H9 (cell line): Measurements from ENCODE around the gene TMEM120B. TPM values are rescaled to one million over a fixed set of nuclear protein-coding genes. Genes with fewer than 3 reads are reported as not detected.
"Not testable (repeated sequence)": the region's sequence is repeated elsewhere in the genome, so short reads cannot be mapped to it uniquely, and the experiment has no call there.

Experiments
- DNase-seq: peaks from one replicate; pipeline ENCODE4 v3.0.0-alpha.2; 2017
- H2AFZ ChIP-seq: one replicate; pipeline ENCODE4 v1.6.1; 2013; ENCODE audit warnings: mild to moderate bottlenecking, low read length, control low read depth, moderate library complexity
- H2AK5ac ChIP-seq: 2 replicates; pipeline ENCODE4 v1.6.1; 2013; ENCODE audit warnings: low read length, control low read depth, mixed read lengths; ENCODE audit not compliant: insufficient read length
- H2BK120ac ChIP-seq: one replicate; pipeline ENCODE4 v1.6.1; 2013; ENCODE audit warnings: low read depth, mild to moderate bottlenecking, low read length, control low read depth, inconsistent platforms; ENCODE audit not compliant: poor library complexity, severe bottlenecking
- H2BK12ac ChIP-seq: 2 replicates; pipeline ENCODE4 v1.6.1; 2013; ENCODE audit warnings: low read length, control low read depth, mixed read lengths, low read depth; ENCODE audit not compliant: insufficient read length
- H2BK15ac ChIP-seq: 2 replicates; pipeline ENCODE4 v1.6.1; 2013; ENCODE audit warnings: low read depth, low read length, control low read depth
- H2BK20ac ChIP-seq: one replicate; pipeline ENCODE4 v1.6.1; 2013; ENCODE audit warnings: low read depth, mild to moderate bottlenecking, low read length, control low read depth, inconsistent platforms; ENCODE audit not compliant: poor library complexity, severe bottlenecking
- H2BK5ac ChIP-seq: 2 replicates; pipeline ENCODE4 v1.6.1; 2013; ENCODE audit warnings: low read length, control low read depth, mixed read lengths; ENCODE audit not compliant: insufficient read length
- H3K14ac ChIP-seq: 2 replicates; pipeline ENCODE4 v1.6.1; 2013; ENCODE audit warnings: low read length, control low read depth; ENCODE audit not compliant: insufficient read depth
- H3K18ac ChIP-seq: 2 replicates; pipeline ENCODE4 v1.6.1; 2013; ENCODE audit warnings: low read depth, mild to moderate bottlenecking, mixed read lengths, low read length, control low read depth; ENCODE audit not compliant: insufficient read length
- H3K23ac ChIP-seq: 2 replicates; pipeline ENCODE4 v1.6.1; 2013; ENCODE audit warnings: low read length, control low read depth, mixed read lengths, low read depth; ENCODE audit not compliant: insufficient read length
- H3K23me2 ChIP-seq: 2 replicates; pipeline ENCODE4 v1.6.1; 2013; ENCODE audit warnings: low read depth, mild to moderate bottlenecking, mixed read lengths, low read length, control low read depth; ENCODE audit not compliant: insufficient read length, poor library complexity, severe bottlenecking
- H3K27ac ChIP-seq: 2 replicates; pipeline ENCODE4 v1.5.1; 2013; ENCODE audit warnings: low read length, control low read depth, mixed read lengths, low read depth; ENCODE audit not compliant: insufficient read length
- H3K27me3 ChIP-seq: 2 replicates; pipeline ENCODE4 v1.6.1; 2013; ENCODE audit warnings: low read length, control low read depth, inconsistent platforms; ENCODE audit not compliant: insufficient read depth
- H3K4ac ChIP-seq: 2 replicates; pipeline ENCODE4 v1.6.1; 2013; ENCODE audit warnings: low read depth, mild to moderate bottlenecking, control low read depth, inconsistent platforms, low read length, moderate library complexity
- H3K4me1 ChIP-seq: 2 replicates; pipeline ENCODE4 v1.6.1; 2013; ENCODE audit warnings: low read length, control low read depth, inconsistent platforms; ENCODE audit not compliant: insufficient read depth
- H3K4me2 ChIP-seq: 2 replicates; pipeline ENCODE4 v1.6.1; 2013; ENCODE audit warnings: low read length, control low read depth, mixed read lengths; ENCODE audit not compliant: insufficient read length, insufficient read depth
- H3K56ac ChIP-seq: 2 replicates; pipeline ENCODE4 v1.6.1; 2013; ENCODE audit warnings: low read depth, mild to moderate bottlenecking, mixed read lengths, low read length, control low read depth; ENCODE audit not compliant: insufficient read length
- H3K79me1 ChIP-seq: 2 replicates; pipeline ENCODE4 v1.6.1; 2013; ENCODE audit warnings: low read depth, mild to moderate bottlenecking, moderate library complexity, low read length, control low read depth, inconsistent platforms; ENCODE audit not compliant: insufficient read depth, poor library complexity, severe bottlenecking
- H3K79me2 ChIP-seq: 2 replicates; pipeline ENCODE4 v1.6.1; 2013; ENCODE audit warnings: low read length, control low read depth, inconsistent platforms; ENCODE audit not compliant: insufficient read depth
- H3K9ac ChIP-seq: 2 replicates; pipeline ENCODE4 v1.6.1; 2013; ENCODE audit warnings: low read length, control low read depth, mixed read lengths; ENCODE audit not compliant: insufficient read length; ENCODE audit errors: extremely low read depth
- H3K9me3 ChIP-seq: one replicate; pipeline ENCODE4 v1.6.1; 2013; ENCODE audit warnings: low read depth, low read length, inconsistent platforms; ENCODE audit not compliant: control insufficient read depth
- H3T11ph ChIP-seq: one replicate; pipeline ENCODE4 v1.6.1; 2013; ENCODE audit warnings: mild to moderate bottlenecking, low read length, control low read depth, inconsistent platforms
- H4K20me1 ChIP-seq: one replicate; pipeline ENCODE4 v1.6.1; 2013; ENCODE audit not compliant: control insufficient read depth, insufficient read length, insufficient read depth
- H4K5ac ChIP-seq: 2 replicates; pipeline ENCODE4 v1.6.1; 2013; ENCODE audit warnings: low read depth, mild to moderate bottlenecking, mixed read lengths, low read length, control low read depth; ENCODE audit not compliant: insufficient read length
- H4K8ac ChIP-seq: replicated peaks from 2 replicates; pipeline ENCODE4 v1.6.1; 2013; ENCODE audit warnings: low read length, control low read depth, mixed read lengths, low read depth; ENCODE audit not compliant: insufficient read length
- H4K91ac ChIP-seq: 2 replicates; pipeline ENCODE4 v1.6.1; 2013; ENCODE audit warnings: low read depth, mild to moderate bottlenecking, moderate library complexity, mixed read lengths, low read length, control low read depth; ENCODE audit not compliant: insufficient read length
- H3K27ac Mint-ChIP-seq, 3 experiments: 2 replicates in 2 of 3; 3 replicates in 1 of 3; pipeline ENCODE4 v1.8.0; 2020 to 2021; ENCODE audit warnings: mixed read lengths in 3 of 3, mild to moderate bottlenecking in 1 of 3, moderate library complexity in 1 of 3
- H3K27me3 Mint-ChIP-seq: 2 replicates; pipeline ENCODE4 v1.8.0; 2021; ENCODE audit warnings: low read depth, mild to moderate bottlenecking, moderate library complexity, mixed read lengths
- H3K36me3 Mint-ChIP-seq, 3 experiments: 2 replicates in 2 of 3; 3 replicates in 1 of 3; pipeline ENCODE4 v1.8.0; 2020 to 2021; ENCODE audit warnings: low read depth in 3 of 3, mixed read lengths in 3 of 3; ENCODE audit not compliant: insufficient read depth in 1 of 3
- H3K4me1 Mint-ChIP-seq, 2 experiments: 2 replicates each; pipeline ENCODE4 v1.8.0; 2020; ENCODE audit warnings: mixed read lengths in 2 of 2
- H3K4me3 Mint-ChIP-seq, 2 experiments: 2 replicates in 1 of 2; 3 replicates in 1 of 2; pipeline ENCODE4 v1.8.0; 2020 to 2021; ENCODE audit warnings: mild to moderate bottlenecking in 2 of 2, mixed read lengths in 2 of 2, moderate library complexity in 1 of 2
- H3K9me3 Mint-ChIP-seq, 2 experiments: 2 replicates in 1 of 2; 3 replicates in 1 of 2; pipeline ENCODE4 v1.8.0; 2020; ENCODE audit warnings: mild to moderate bottlenecking in 2 of 2, mixed read lengths in 2 of 2, moderate library complexity in 1 of 2
- CTCF ChIP-seq: fragments of 200-600 bp; sonication (generic); conservative IDR thresholded peaks from 3 replicates; pipeline ENCODE4 v1.8.0; 2021; ENCODE audit warnings: antibody characterized with exemption, mild to moderate bottlenecking
- WGBS: extraction: QIAGEN DNeasy Blood & Tissue Kit; methylation state at CpG from one replicate; pipeline ENCODE4 v1.1.7; 2013; ENCODE audit warnings: missing lambda C conversion rate, low lambda C conversion rate, mixed read lengths; ENCODE audit not compliant: insufficient read length; ENCODE audit errors: extremely low coverage; 5-methylcytosine and 5-hydroxymethylcytosine counted together
- total RNA-seq: library from RNA; stranded (reverse); gene quantifications from 2 replicates; pipeline ENCODE4 v1.2.1, GENCODE V29; 2021

TMEM120B gene
- total RNA-seq, 1 experiment from 2014 or later = 25.8 TPM

GRCh38 chr12:121697093-121697698 lies 15.4 kb upstream of the TMEM120B start:
- H2BK20ac ChIP-seq = no peak overlapping the region
- H2AFZ ChIP-seq = no peak overlapping the region
- H2BK15ac ChIP-seq = no peak overlapping the region
- Mint-ChIP-seq H3K27me3 (peaks cover 5% of the 10 kb centered on the region), H3K4me1 (no peaks in the 10 kb centered on the region), H3K4me3 (no peak overlapping the region), H3K36me3 (no peaks in the 10 kb centered on the region), H3K27ac (no peak overlapping the region), H3K9me3 (no peaks in the 10 kb centered on the region)
- H4K20me1 ChIP-seq = no peaks in the 10 kb centered on the region
- WGBS = no CpG with 5 or more reads among the region's 9 CpGs
- H3K9ac ChIP-seq = no peak overlapping the region
- H3K27ac ChIP-seq = no peak overlapping the region
- no peak overlapping the region for H3K14ac ChIP-seq
- H3K23ac ChIP-seq = no peak overlapping the region
- H4K91ac ChIP-seq = no peak overlapping the region
- H3K56ac ChIP-seq = no peak overlapping the region
- H3T11ph ChIP-seq = no peak overlapping the region
- no peak overlapping the region for H3K4me2 ChIP-seq
- H2AK5ac ChIP-seq = no peak overlapping the region
- no peaks in the 10 kb centered on the region for H3K23me2 ChIP-seq
- H3K79me1 ChIP-seq = no peaks in the 10 kb centered on the region
- H3K9me3 ChIP-seq = no peaks in the 10 kb centered on the region
- no peaks in the 10 kb centered on the region for H3K79me2 ChIP-seq
- H3K18ac ChIP-seq = no peak overlapping the region
- TF ChIP-seq CTCF = peak; percentile 80
- H4K5ac ChIP-seq = no peak overlapping the region
- H2BK120ac ChIP-seq = no peak overlapping the region
- H2BK12ac ChIP-seq = no peak overlapping the region
- no peak for DNase-seq
- H4K8ac ChIP-seq = no peak overlapping the region
- H3K4me1 ChIP-seq = no peaks in the 10 kb centered on the region
- no peak overlapping the region for H2BK5ac ChIP-seq
- no peaks in the 10 kb centered on the region for H3K27me3 ChIP-seq
- H3K4ac ChIP-seq = no peak overlapping the region

GRCh38 chr12:121697861-121698260 lies 14.7 kb upstream of the TMEM120B start:
- H3K9ac ChIP-seq, H3K23ac ChIP-seq, H3K56ac ChIP-seq, H2AFZ ChIP-seq, H3T11ph ChIP-seq, H3K4me1 Mint-ChIP-seq, H3K4me1 ChIP-seq, H4K5ac ChIP-seq, H3K9me3 Mint-ChIP-seq, H3K79me1 ChIP-seq, H3K79me2 ChIP-seq, H3K9me3 ChIP-seq, H3K14ac ChIP-seq, H3K23me2 ChIP-seq, H3K4me3 Mint-ChIP-seq, H3K27ac Mint-ChIP-seq, H4K20me1 ChIP-seq, H3K18ac ChIP-seq, H2BK20ac ChIP-seq, H3K36me3 Mint-ChIP-seq, H2BK15ac ChIP-seq, H4K91ac ChIP-seq, H3K4ac ChIP-seq, H2BK12ac ChIP-seq, H3K27ac ChIP-seq, H2AK5ac ChIP-seq, DNase-seq, H2BK120ac ChIP-seq, H3K27me3 Mint-ChIP-seq, H4K8ac ChIP-seq, H3K27me3 ChIP-seq, H3K4me2 ChIP-seq, H2BK5ac ChIP-seq: not testable (repeated sequence)
- WGBS = no CpG with 5 or more reads among the region's 6 CpGs
